Natural killer cell (primary cell): Measurements from ENCODE around the gene AMOTL2. TPM values are rescaled to one million over a fixed set of nuclear protein-coding genes. Genes with fewer than 3 reads are reported as not detected.

Source experiments
- ATAC-seq, 3 donors: fragments of 150-1000 bp in 2 of 3; fragments of 200-7000 bp in 1 of 3; cut with Tn5 transposase; 1 replicate in 1 of 3; 2 replicates in 2 of 3; pipeline ENCODE4 v1.10.0; 2021; ENCODE audit warnings: mild to moderate bottlenecking in 2 of 3, moderate library complexity in 2 of 3
- DNase-seq, 2 donors: peaks; one replicate each; pipeline versions ENCODE4 v3.0.0 to v3.0.0-alpha.2; 2013 to 2021; ENCODE audit warnings: mixed read lengths in 1 of 2
- H3K27ac ChIP-seq: one replicate; pipeline ENCODE4 v1.5.1; 2013; ENCODE audit warnings: mild to moderate bottlenecking, low read length
- H3K27me3 ChIP-seq: one replicate; pipeline ENCODE4 v1.6.1; 2013; ENCODE audit warnings: low read length; ENCODE audit not compliant: control insufficient read depth, insufficient read depth
- H3K36me3 ChIP-seq: one replicate; pipeline ENCODE4 v1.6.1; 2013; ENCODE audit warnings: low read length; ENCODE audit not compliant: control insufficient read depth, insufficient read depth
- H3K4me1 ChIP-seq: one replicate; pipeline ENCODE4 v1.6.1; 2013; ENCODE audit warnings: low read length; ENCODE audit not compliant: control insufficient read depth, insufficient read depth
- H3K4me3 ChIP-seq: one replicate; pipeline ENCODE4 v1.5.1; 2013; ENCODE audit warnings: low read length
- H3K9me3 ChIP-seq: one replicate; pipeline ENCODE4 v1.6.1; 2013; ENCODE audit warnings: low read length; ENCODE audit not compliant: control insufficient read depth, insufficient read depth
- H3K27ac Mint-ChIP-seq, 2 donors: one replicate each; pipeline ENCODE4 v1.8.0; 2022; ENCODE audit warnings: mild to moderate bottlenecking in 2 of 2, mixed read lengths in 2 of 2, moderate library complexity in 1 of 2
- H3K27me3 Mint-ChIP-seq, 2 donors: one replicate each; pipeline ENCODE4 v1.8.0; 2022; ENCODE audit warnings: low read depth in 2 of 2, mixed read lengths in 2 of 2
- H3K36me3 Mint-ChIP-seq: one replicate; pipeline ENCODE4 v1.8.0; 2022; ENCODE audit warnings: mixed read lengths
- H3K4me1 Mint-ChIP-seq, 2 donors: one replicate each; pipeline ENCODE4 v1.8.0; 2022; ENCODE audit warnings: mixed read lengths in 2 of 2
- H3K4me3 Mint-ChIP-seq: one replicate; pipeline ENCODE4 v1.8.0; 2022; ENCODE audit warnings: mild to moderate bottlenecking, moderate library complexity, mixed read lengths
- H3K9me3 Mint-ChIP-seq, 2 donors: one replicate each; pipeline ENCODE4 v1.8.0; 2022; ENCODE audit warnings: mixed read lengths in 2 of 2
- CTCF ChIP-seq: fragments of 200-600 bp; IDR thresholded peaks from one replicate; pipeline ENCODE4 v1.8.0; 2022; ENCODE audit warnings: antibody characterized with exemption
- WGBS: methylation state at CpG from one replicate; pipeline ENCODE4 v1.1.7; 2013; ENCODE audit warnings: missing lambda C conversion rate; ENCODE audit not compliant: insufficient coverage; 5-methylcytosine and 5-hydroxymethylcytosine counted together
- intact Hi-C: fragments of 100-400 bp; cut with micrococcal nuclease; formaldehyde crosslinking; loops from one replicate; pipeline ENCODE4 v1.14.2; 2022
- total RNA-seq, 4 donors: library from RNA; stranded (reverse); fragments of 120-200 nt in 1 of 4; gene quantifications; one replicate each; pipeline versions ENCODE4 v1.2.3 to v1.2.4, GENCODE V29; 2013 to 2022

The AMOTL2 gene
- total RNA-seq, 3 donors from 2014 or later (not counting 1 experiment from before 2014, with no cell fraction given) = not detected

- no peak for TF ChIP-seq CTCF
- Histone ChIP-seq H3K27ac (no peak overlapping the region), H3K36me3 (no peaks in the 10 kb centered on the region), H3K9me3 (no peaks in the 10 kb centered on the region), H3K27me3 (peaks cover 18% of the 10 kb centered on the region), H3K4me1 (no peaks in the 10 kb centered on the region), H3K4me3 (no peak overlapping the region)
- Mint-ChIP-seq H3K36me3 (no peaks in the 10 kb centered on the region), H3K4me3 (no peak overlapping the region), H3K27ac (no peak overlapping the region), H3K4me1 (no peaks in the 10 kb centered on the region), H3K9me3 (no peaks in the 10 kb centered on the region), H3K27me3 (peaks cover 56 to 81% of the 10 kb centered on the region in 2 donors)
- WGBS = 13% methylated on average over 64 of the region's 64 CpGs
- DNase-seq (no peak), ATAC-seq (no peak)
- intact Hi-C loops = no loop called here
Observed at GRCh38 chr3:134406331-134407238, 32.3 kb upstream of the AMOTL2 start.

GRCh38 chr3:134404366-134404885 lies 30.2 kb upstream of the AMOTL2 start:
- peaks cover 60 to 81% of the 10 kb centered on the region in 2 donors for H3K27me3 Mint-ChIP-seq
- H3K27me3 ChIP-seq = peaks cover 16% of the 10 kb centered on the region
- no peaks in the 10 kb centered on the region for H3K36me3 Mint-ChIP-seq
- 84% methylated on average over 4 of the region's 4 CpGs for WGBS
- DNase-seq (no peak), ATAC-seq (no peak)
- H3K27ac ChIP-seq = no peak overlapping the region
- H3K4me1 Mint-ChIP-seq = no peaks in the 10 kb centered on the region
- intact Hi-C loops = no loop called here
- H3K4me1 ChIP-seq = no peaks in the 10 kb centered on the region
- no peak overlapping the region for H3K4me3 Mint-ChIP-seq
- no peak overlapping the region for H3K27ac Mint-ChIP-seq
- no peaks in the 10 kb centered on the region for H3K9me3 ChIP-seq
- H3K36me3 ChIP-seq = no peaks in the 10 kb centered on the region
- H3K4me3 ChIP-seq = no peak overlapping the region
- no peak for TF ChIP-seq CTCF
- no peaks in the 10 kb centered on the region for H3K9me3 Mint-ChIP-seq

GRCh38 chr3:134397755-134398154 lies 23.5 kb upstream of the AMOTL2 start:
- intact Hi-C loops = no loop called here
- Histone ChIP-seq H3K36me3 (no peaks in the 10 kb centered on the region), H3K4me3 (no peak overlapping the region), H3K9me3 (no peaks in the 10 kb centered on the region), H3K27me3 (no peaks in the 10 kb centered on the region), H3K4me1 (no peaks in the 10 kb centered on the region), H3K27ac (no peak overlapping the region)
- Mint-ChIP-seq H3K4me3 (no peak overlapping the region), H3K36me3 (no peaks in the 10 kb centered on the region), H3K4me1 (no peaks in the 10 kb centered on the region), H3K9me3 (no peaks in the 10 kb centered on the region), H3K27ac (no peak overlapping the region), H3K27me3 (peaks cover 30 to 37% of the 10 kb centered on the region in 2 donors)
- ATAC-seq (no peak), DNase-seq (no peak)
- no peak for TF ChIP-seq CTCF
- WGBS = 92% methylated on average over 5 of the region's 7 CpGs
